ENCODE measurements around the gene TUBA4B. TPM values are rescaled to one million over a fixed set of nuclear protein-coding genes. Genes with fewer than 3 reads are reported as not detected.
"Not testable (repeated sequence)": the region's sequence is repeated elsewhere in the genome, so short reads cannot be mapped to it uniquely, and the experiment has no call there.

The TUBA4B gene
- total and polyA plus RNA-seq, 12 donors: not detected

DNA sequence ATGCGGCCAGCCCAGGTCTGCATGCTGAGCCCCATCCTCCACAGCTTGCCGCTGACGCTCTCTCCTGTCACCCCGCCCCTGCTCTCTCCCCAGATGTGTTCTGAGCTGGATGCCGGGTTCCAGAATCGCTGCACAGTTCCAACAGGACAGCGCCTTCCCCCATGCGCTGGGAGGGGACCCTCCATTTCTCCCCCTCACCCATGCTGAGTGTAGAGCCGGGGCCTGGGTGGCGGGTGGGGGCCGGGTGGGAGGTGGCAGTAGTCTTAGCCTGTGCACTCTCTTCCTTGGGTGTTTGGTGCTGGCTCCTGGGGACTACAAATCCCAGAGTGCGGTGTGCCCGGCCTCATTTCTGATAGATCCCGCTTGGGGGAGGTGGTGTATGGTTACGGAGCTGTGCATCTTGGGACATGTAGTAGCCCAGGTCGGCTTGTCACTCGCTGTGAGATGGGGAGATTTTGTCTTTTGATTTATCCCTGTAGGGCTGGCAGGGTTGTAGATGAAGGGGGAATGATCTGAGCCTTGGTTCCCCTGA is 32.9 kb downstream of the TUBA4B start:
- ATAC-seq (peak; percentile 6 to 46 (median 34)), DNase-seq (no peak)
- Histone ChIP-seq H3K27me3 (no peaks in the 10 kb centered on the region), H3K36me3 (peaks cover 0 to 59% (median 43%) of the 10 kb centered on the region in 9 donors), H3K27ac (peak overlapping the region in 4 of 10 donors; percentile 10 to 50 (median 25)), H3K9me3 (no peaks in the 10 kb centered on the region), H3K4me3 (no peak overlapping the region), H3K4me1 (peaks cover 0 to 47% (median 2%) of the 10 kb centered on the region in 9 donors)
- 68 to 70% methylated on average over 17 of the region's 17 CpGs for WGBS, 2 donors
- TF ChIP-seq, protein P1, sequence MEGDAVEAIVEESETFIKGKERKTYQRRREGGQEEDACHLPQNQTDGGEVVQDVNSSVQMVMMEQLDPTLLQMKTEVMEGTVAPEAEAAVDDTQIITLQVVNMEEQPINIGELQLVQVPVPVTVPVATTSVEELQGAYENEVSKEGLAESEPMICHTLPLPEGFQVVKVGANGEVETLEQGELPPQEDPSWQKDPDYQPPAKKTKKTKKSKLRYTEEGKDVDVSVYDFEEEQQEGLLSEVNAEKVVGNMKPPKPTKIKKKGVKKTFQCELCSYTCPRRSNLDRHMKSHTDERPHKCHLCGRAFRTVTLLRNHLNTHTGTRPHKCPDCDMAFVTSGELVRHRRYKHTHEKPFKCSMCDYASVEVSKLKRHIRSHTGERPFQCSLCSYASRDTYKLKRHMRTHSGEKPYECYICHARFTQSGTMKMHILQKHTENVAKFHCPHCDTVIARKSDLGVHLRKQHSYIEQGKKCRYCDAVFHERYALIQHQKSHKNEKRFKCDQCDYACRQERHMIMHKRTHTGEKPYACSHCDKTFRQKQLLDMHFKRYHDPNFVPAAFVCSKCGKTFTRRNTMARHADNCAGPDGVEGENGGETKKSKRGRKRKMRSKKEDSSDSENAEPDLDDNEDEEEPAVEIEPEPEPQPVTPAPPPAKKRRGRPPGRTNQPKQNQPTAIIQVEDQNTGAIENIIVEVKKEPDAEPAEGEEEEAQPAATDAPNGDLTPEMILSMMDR (IDR thresholded peaks at IDR 0.05): no peak
- intact Hi-C loops (cut with DNase I): no loop called here

DNA sequence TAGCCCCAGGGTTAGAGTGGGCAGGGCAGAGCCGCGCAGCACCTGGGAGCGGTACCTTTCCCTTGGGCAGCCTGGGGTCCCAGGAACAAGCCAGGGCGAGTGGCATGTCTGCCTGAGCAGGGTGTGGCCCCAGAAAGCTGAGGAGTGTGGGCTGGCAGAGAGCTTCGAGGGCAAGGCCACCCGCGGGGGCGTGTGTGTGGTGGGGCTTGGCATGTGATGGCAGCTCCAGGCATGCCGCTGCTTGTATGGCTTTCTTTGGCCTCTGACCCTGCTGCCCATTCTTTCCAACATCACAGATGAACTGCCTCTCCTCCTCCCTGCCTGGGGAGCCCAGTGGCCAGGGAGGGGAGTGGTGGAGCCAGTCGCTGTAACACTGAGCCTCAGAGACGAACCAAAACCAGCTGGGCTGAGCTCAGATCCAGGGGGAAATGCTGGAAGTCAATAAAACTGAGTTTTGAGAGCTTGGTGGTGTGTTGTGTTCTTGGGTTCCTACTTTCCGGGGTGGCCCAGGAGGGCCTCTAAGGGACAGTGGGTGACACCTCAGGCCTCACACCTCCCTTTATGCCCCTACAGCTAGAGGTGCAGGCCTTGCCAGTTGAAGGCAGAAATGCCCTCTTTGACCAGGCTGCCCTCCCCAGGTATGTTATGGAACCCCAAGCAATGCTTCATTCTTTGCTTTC is 33.5 kb downstream of the TUBA4B start:
- WGBS, 2 donors: 82% methylated on average over 12 of the region's 12 CpGs
- TF ChIP-seq, protein P1 (IDR thresholded peaks at IDR 0.05): no peak
- ATAC-seq (no peak), DNase-seq (no peak)
- intact Hi-C loops (cut with DNase I): no loop called here
- no peaks in the 10 kb centered on the region for H3K9me3 ChIP-seq
- peaks cover 0 to 43% (median 0%) of the 10 kb centered on the region in 9 donors for H3K4me1 ChIP-seq
- peaks cover 0 to 53% (median 39%) of the 10 kb centered on the region in 9 donors for H3K36me3 ChIP-seq
- H3K27me3 ChIP-seq: no peaks in the 10 kb centered on the region
- H3K27ac ChIP-seq: peak overlapping the region in 4 of 10 donors; percentile 10 to 25 (median 20)
- no peak overlapping the region for H3K4me3 ChIP-seq

DNA sequence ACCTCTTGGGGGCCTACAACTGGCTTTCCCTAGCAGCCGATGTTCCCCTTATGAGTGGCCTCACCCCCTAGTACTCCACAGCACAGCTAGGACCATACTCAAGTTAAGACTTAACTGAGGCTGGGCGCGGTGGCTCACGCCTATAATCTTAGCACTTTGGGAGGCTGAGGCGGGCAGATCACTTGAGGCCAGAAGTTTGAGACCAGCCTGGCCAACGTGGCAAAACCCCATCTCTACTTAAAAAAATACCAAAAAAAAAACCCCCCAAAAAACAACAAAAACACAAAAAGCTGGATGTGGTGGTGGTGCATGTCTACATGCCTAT is 34.0 kb downstream of the TUBA4B start:
- ATAC-seq; H3K27me3 ChIP-seq; intact Hi-C loops (cut with DNase I); H3K4me3 ChIP-seq; H3K9me3 ChIP-seq; DNase-seq: not testable (repeated sequence)
- H3K27ac ChIP-seq: peak overlapping the region in 2 of 10 donors; percentile 25
- H3K36me3 ChIP-seq: peaks cover 0 to 48% (median 34%) of the 10 kb centered on the region in 9 donors
- WGBS, 2 donors: 83 to 92% methylated on average over 6 of the region's 6 CpGs
- H3K4me1 ChIP-seq: peaks cover 0 to 38% (median 0%) of the 10 kb centered on the region in 9 donors

DNA sequence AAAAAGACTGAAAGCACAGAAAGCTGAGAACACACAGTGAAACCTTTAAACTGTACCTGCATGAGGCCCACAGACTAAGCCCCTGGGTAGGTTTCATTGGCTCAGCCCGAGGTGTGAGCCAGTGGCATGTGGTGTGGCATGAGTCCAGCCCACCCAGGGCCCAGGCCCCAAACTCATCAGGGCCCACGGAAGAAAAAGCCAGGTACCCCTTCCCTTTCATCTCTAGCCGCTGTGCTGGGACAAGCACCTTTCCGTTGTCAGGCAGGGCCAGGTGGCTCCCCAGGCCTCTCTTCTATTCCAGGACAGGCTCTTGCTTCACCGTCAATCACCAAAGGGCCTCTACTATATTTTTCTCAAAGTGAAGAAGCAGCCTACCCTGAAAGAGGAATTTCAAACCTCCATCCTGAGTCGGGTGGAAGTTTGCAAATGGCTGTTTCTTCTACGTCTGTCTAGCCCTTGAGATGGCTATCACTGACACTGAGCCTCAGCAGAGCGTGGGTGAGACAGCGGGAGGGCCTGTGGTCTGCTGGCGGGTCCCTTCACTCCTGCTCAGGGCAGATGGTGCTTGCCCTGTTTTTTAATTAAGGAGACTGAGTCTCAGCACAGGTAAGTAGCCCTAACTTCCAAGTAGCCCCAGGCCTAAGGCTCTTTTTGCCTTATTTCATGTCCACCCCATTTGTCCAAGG is 34.7 kb downstream of the TUBA4B start:
- Histone ChIP-seq H3K27ac (peak overlapping the region in 1 of 10 donors; percentile 25), H3K27me3 (no peaks in the 10 kb centered on the region), H3K4me1 (peaks cover 0 to 31% (median 0%) of the 10 kb centered on the region in 9 donors), H3K4me3 (no peak overlapping the region), H3K9me3 (no peaks in the 10 kb centered on the region), H3K36me3 (peaks cover 0 to 42% (median 28%) of the 10 kb centered on the region in 9 donors)
- intact Hi-C loops (cut with DNase I): no loop called here
- ATAC-seq: no peak
- 80% methylated on average over 10 of the region's 10 CpGs for WGBS, 2 donors
- DNase-seq: no peak
- TF ChIP-seq, protein P1 (IDR thresholded peaks at IDR 0.05): no peak

Measured in heart right ventricle (tissue), 16 donors.